ENCODE measurements around the gene SLC38A3. TPM values are rescaled to one million over a fixed set of nuclear protein-coding genes. Genes with fewer than 3 reads are reported as not detected.
A peak's percentile ranks its signal among the peaks of the same experiment; 100 is the strongest.

SLC38A3 gene
- total and polyA plus RNA-seq, 9 donors: 1.7 to 4.4 (median 2.4) TPM

DNA sequence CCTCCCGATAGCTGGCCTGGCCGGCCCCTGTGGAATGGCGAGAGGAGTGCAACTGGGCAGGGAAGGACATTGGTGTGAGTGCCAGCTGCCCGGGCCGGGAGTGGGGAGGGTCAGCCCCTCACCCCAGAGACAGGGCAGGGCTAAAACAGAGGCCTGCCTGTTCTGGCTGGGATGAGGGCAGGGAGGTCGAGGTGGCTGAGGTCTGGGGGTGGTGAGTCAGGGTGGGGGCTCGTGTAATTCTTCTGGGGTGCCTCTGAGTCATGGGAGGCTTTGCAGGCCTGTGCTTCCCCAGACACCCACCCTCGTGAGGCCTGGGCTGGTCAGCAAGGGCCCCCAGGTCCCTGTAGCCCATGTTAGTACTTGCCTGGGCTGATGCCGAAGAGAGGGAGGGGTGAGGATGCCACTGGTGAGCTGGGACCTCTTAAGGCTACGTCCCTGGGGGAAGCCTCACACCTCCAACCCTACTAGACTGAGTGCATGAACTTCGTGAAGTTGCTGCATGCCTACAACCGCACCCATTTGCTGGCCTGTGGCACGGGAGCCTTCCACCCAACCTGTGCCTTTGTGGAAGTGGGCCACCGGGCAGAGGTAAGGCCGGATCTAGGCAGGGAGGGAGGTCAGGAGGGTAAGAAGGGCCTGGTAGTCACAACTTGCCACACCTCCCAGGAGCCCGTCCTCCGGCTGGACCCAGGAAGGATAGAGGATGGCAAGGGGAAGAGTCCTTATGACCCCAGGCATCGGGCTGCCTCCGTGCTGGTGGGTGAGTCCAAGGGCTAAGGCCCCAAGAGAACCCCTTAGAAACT, 65.6 kb downstream of the SLC38A3 start:
- Histone ChIP-seq H3K27ac (ENCODE audit: low read length) (peak overlapping the region; percentile 84), H3K4me3 (ENCODE audit: low read length) (peak overlapping the region; percentile 38), H3K4me1 (ENCODE audit: control insufficient read depth, insufficient read depth, low read length) (peaks cover 72% of the 10 kb centered on the region), H3K27me3 (ENCODE audit: control insufficient read depth, insufficient read depth, low read length) (peaks cover 27% of the 10 kb centered on the region), H3K9me3 (replicated peaks; ENCODE audit: control insufficient read depth, low read depth, low read length) (no peaks in the 10 kb centered on the region), H3K36me3 (ENCODE audit: control insufficient read depth, insufficient read depth, low read length) (peaks cover 28% of the 10 kb centered on the region)
- WGBS (ENCODE audit: insufficient coverage): 77% methylated on average over 9 of the region's 19 CpGs
- DNase-seq: no peak

Other genes starting within 250 kb of the SLC38A3 start
- gene RBM5, start 116.4 kb upstream of the SLC38A3 start, total RNA-seq: 161 TPM
- gene RBM5, start 116.4 kb upstream of the SLC38A3 start, polyA plus RNA-seq (ENCODE audit: insufficient read depth in 1 of 8, insufficient read length in 8 of 8, low replicate concordance in 1 of 8): 100 to 1,000 TPM; 126 to 206 (median 157) TPM
- gene SEMA3F, start 49.9 kb upstream of the SLC38A3 start, total RNA-seq: 9.1 TPM
- 10 to 100 TPM in 6 of 8 donors, 1 to 10 TPM in 2; 9.9 to 28.6 (median 14.4) TPM for gene SEMA3F, start 49.9 kb upstream of the SLC38A3 start, polyA plus RNA-seq (ENCODE audit: insufficient read depth in 1 of 8, insufficient read length in 8 of 8, low replicate concordance in 1 of 8)
- gene GNAT1, start 13.7 kb upstream of the SLC38A3 start, total RNA-seq: not detected
- gene GNAT1, start 13.7 kb upstream of the SLC38A3 start, polyA plus RNA-seq (ENCODE audit: insufficient read depth in 1 of 8, insufficient read length in 8 of 8, low replicate concordance in 1 of 8): under 1 TPM in 2 of 8 donors, not detected in 6; 0.26 to 0.34 TPM
- gene GNAI2, start 30.9 kb downstream of the SLC38A3 start, total RNA-seq: 116 TPM
- 100 to 1,000 TPM; 153 to 222 (median 191) TPM for gene GNAI2, start 30.9 kb downstream of the SLC38A3 start, polyA plus RNA-seq (ENCODE audit: insufficient read depth in 1 of 8, insufficient read length in 8 of 8, low replicate concordance in 1 of 8)
- gene SEMA3B, start 63.9 kb downstream of the SLC38A3 start, total RNA-seq: 51.8 TPM
- gene SEMA3B, start 63.9 kb downstream of the SLC38A3 start, polyA plus RNA-seq (ENCODE audit: insufficient read depth in 1 of 8, insufficient read length in 8 of 8, low replicate concordance in 1 of 8): 10 to 100 TPM; 31.8 to 53.7 (median 38.9) TPM
- gene LSMEM2, start 73.8 kb downstream of the SLC38A3 start, total RNA-seq: 25.4 TPM
- 10 to 100 TPM; 11.1 to 33.1 (median 27.8) TPM for gene LSMEM2, start 73.8 kb downstream of the SLC38A3 start, polyA plus RNA-seq (ENCODE audit: insufficient read depth in 1 of 8, insufficient read length in 8 of 8, low replicate concordance in 1 of 8)
- 36.9 TPM for gene IFRD2, start 87.2 kb downstream of the SLC38A3 start, total RNA-seq
- 10 to 100 TPM; 46.4 to 68.1 (median 61.2) TPM for gene IFRD2, start 87.2 kb downstream of the SLC38A3 start, polyA plus RNA-seq (ENCODE audit: insufficient read depth in 1 of 8, insufficient read length in 8 of 8, low replicate concordance in 1 of 8)
- 1.3 TPM for gene HYAL3, start 94.1 kb downstream of the SLC38A3 start, total RNA-seq
- 1 to 10 TPM; 1.3 to 3.0 (median 2.2) TPM for gene HYAL3, start 94.1 kb downstream of the SLC38A3 start, polyA plus RNA-seq (ENCODE audit: insufficient read depth in 1 of 8, insufficient read length in 8 of 8, low replicate concordance in 1 of 8)
- 5.1 TPM for gene NAA80, start 94.1 kb downstream of the SLC38A3 start, total RNA-seq
- 1 to 10 TPM; 5.4 to 8.3 (median 6.3) TPM for gene NAA80, start 94.1 kb downstream of the SLC38A3 start, polyA plus RNA-seq (ENCODE audit: insufficient read depth in 1 of 8, insufficient read length in 8 of 8, low replicate concordance in 1 of 8)
- gene HYAL1, start 98.3 kb downstream of the SLC38A3 start, total RNA-seq: 1.3 TPM
- 1 to 10 TPM in 7 of 8 donors, under 1 TPM in 1; 0.86 to 2.5 (median 1.7) TPM for gene HYAL1, start 98.3 kb downstream of the SLC38A3 start, polyA plus RNA-seq (ENCODE audit: insufficient read depth in 1 of 8, insufficient read length in 8 of 8, low replicate concordance in 1 of 8)
- 51.6 TPM for gene HYAL2, start 117.5 kb downstream of the SLC38A3 start, total RNA-seq
- gene HYAL2, start 117.5 kb downstream of the SLC38A3 start, polyA plus RNA-seq (ENCODE audit: insufficient read depth in 1 of 8, insufficient read length in 8 of 8, low replicate concordance in 1 of 8): 10 to 100 TPM; 34.3 to 49.5 (median 46.9) TPM
- gene TUSC2, start 123.0 kb downstream of the SLC38A3 start, total RNA-seq: 12.8 TPM
- 10 to 100 TPM; 13.7 to 19.2 (median 17.4) TPM for gene TUSC2, start 123.0 kb downstream of the SLC38A3 start, polyA plus RNA-seq (ENCODE audit: insufficient read depth in 1 of 8, insufficient read length in 8 of 8, low replicate concordance in 1 of 8)
- 33.9 TPM for gene RASSF1, start 135.6 kb downstream of the SLC38A3 start, total RNA-seq
- gene RASSF1, start 135.6 kb downstream of the SLC38A3 start, polyA plus RNA-seq (ENCODE audit: insufficient read depth in 1 of 8, insufficient read length in 8 of 8, low replicate concordance in 1 of 8): 10 to 100 TPM; 34.9 to 47.7 (median 38.8) TPM
- gene ZMYND10, start 140.5 kb downstream of the SLC38A3 start, total RNA-seq: 0.49 TPM
- 1 to 10 TPM in 4 of 8 donors, under 1 TPM in 4; 0.90 to 1.8 (median 1.1) TPM for gene ZMYND10, start 140.5 kb downstream of the SLC38A3 start, polyA plus RNA-seq (ENCODE audit: insufficient read depth in 1 of 8, insufficient read length in 8 of 8, low replicate concordance in 1 of 8)
- gene NPRL2, start 145.5 kb downstream of the SLC38A3 start, total RNA-seq: 18.9 TPM
- gene NPRL2, start 145.5 kb downstream of the SLC38A3 start, polyA plus RNA-seq (ENCODE audit: insufficient read depth in 1 of 8, insufficient read length in 8 of 8, low replicate concordance in 1 of 8): 10 to 100 TPM; 18.2 to 23.9 (median 20.2) TPM
- gene CYB561D2, start 145.6 kb downstream of the SLC38A3 start, total RNA-seq: 8.3 TPM
- 1 to 10 TPM; 6.1 to 9.1 (median 7.5) TPM for gene CYB561D2, start 145.6 kb downstream of the SLC38A3 start, polyA plus RNA-seq (ENCODE audit: insufficient read depth in 1 of 8, insufficient read length in 8 of 8, low replicate concordance in 1 of 8)
- gene TMEM115, start 154.2 kb downstream of the SLC38A3 start, total RNA-seq: 25.3 TPM
- 10 to 100 TPM; 23.0 to 31.3 (median 26.2) TPM for gene TMEM115, start 154.2 kb downstream of the SLC38A3 start, polyA plus RNA-seq (ENCODE audit: insufficient read depth in 1 of 8, insufficient read length in 8 of 8, low replicate concordance in 1 of 8)

All from muscle of leg (tissue), 11 donors.